Muscle layer of duodenum (tissue), 2 donors: ENCODE results near the gene DDX43.

ENCODE experiments used
- H3K27ac ChIP-seq: one replicate; pipeline ENCODE4 v1.7.0; 2013; ENCODE audit warnings: mild to moderate bottlenecking, low read length
- H3K27me3 ChIP-seq: one replicate; pipeline ENCODE4 v1.7.0; 2013; ENCODE audit warnings: low read depth, mild to moderate bottlenecking, control low read depth, low read length
- H3K36me3 ChIP-seq, 2 donors: one replicate each; pipeline ENCODE4 v1.7.0; 2013; ENCODE audit warnings: low read length in 2 of 2, control low read depth in 1 of 2, mild to moderate bottlenecking in 1 of 2; ENCODE audit not compliant: insufficient read depth in 2 of 2, control insufficient read depth in 1 of 2
- H3K4me1 ChIP-seq, 2 donors: one replicate each; pipeline ENCODE4 v1.7.0; 2013; ENCODE audit warnings: low read length in 2 of 2, mild to moderate bottlenecking in 2 of 2, control low read depth in 1 of 2, moderate library complexity in 1 of 2; ENCODE audit not compliant: insufficient read depth in 2 of 2, control insufficient read depth in 1 of 2
- H3K4me3 ChIP-seq, 2 donors: one replicate each; pipeline ENCODE4 v1.7.0; 2013; ENCODE audit warnings: low read length in 2 of 2, low read depth in 1 of 2, mild to moderate bottlenecking in 1 of 2
- H3K9me3 ChIP-seq, 2 donors: one replicate each; pipeline ENCODE4 v1.7.0; 2013; ENCODE audit warnings: low read length in 2 of 2, control low read depth in 1 of 2, mild to moderate bottlenecking in 1 of 2; ENCODE audit not compliant: control insufficient read depth in 1 of 2
- donor health status: healthy.

DDX43 gene

GRCh38 chr6:73394577-73395354, at the start of gene DDX43:
TSS of gene DDX43 (plus strand) at chr6:73394828. CDS start at chr6:73394906, 78 bp downstream.
- Histone ChIP-seq H3K27ac (no peak within 1 kb of the TSS), H3K36me3 (no peaks in the 10 kb centered on the region), H3K4me1 (no peaks in the 10 kb centered on the region), H3K4me3 (peak within 1 kb of the TSS in 1 of 2 donors; percentile 38), H3K9me3 (no peaks in the 10 kb centered on the region), H3K27me3 (no peaks in the 10 kb centered on the region)

- no peaks in the 10 kb centered on the region for H3K4me1 ChIP-seq
- no peak overlapping the region for H3K4me3 ChIP-seq
- no peak overlapping the region for H3K27ac ChIP-seq
- H3K27me3 ChIP-seq, result no peaks in the 10 kb centered on the region
- no peaks in the 10 kb centered on the region for H3K9me3 ChIP-seq
- H3K36me3 ChIP-seq, result no peaks in the 10 kb centered on the region
These were observed 46.0 kb upstream of the DDX43 start for GRCh38 chr6:73348550-73349204.

- no peak overlapping the region for H3K4me3 ChIP-seq
- no peaks in the 10 kb centered on the region for H3K36me3 ChIP-seq
- H3K27me3 ChIP-seq, result no peaks in the 10 kb centered on the region
- H3K4me1 ChIP-seq, result no peaks in the 10 kb centered on the region
- H3K27ac ChIP-seq, result no peak overlapping the region
- H3K9me3 ChIP-seq, result no peaks in the 10 kb centered on the region
These were observed 45.3 kb upstream of the DDX43 start for GRCh38 chr6:73349311-73349710.

GRCh38 chr6:73353636-73354593, 40.7 kb upstream of the DDX43 start, which contains the start of gene DPPA5:
TSS of gene DPPA5 (minus strand) at chr6:73354276. CDS start at chr6:73354225, 51 bp downstream.
- no peak within 1 kb of the TSS for H3K4me3 ChIP-seq
- H3K9me3 ChIP-seq, result no peaks in the 10 kb centered on the region
- no peaks in the 10 kb centered on the region for H3K36me3 ChIP-seq
- H3K27ac ChIP-seq, result no peak within 1 kb of the TSS
- H3K4me1 ChIP-seq, result no peaks in the 10 kb centered on the region
- H3K27me3 ChIP-seq, result no peaks in the 10 kb centered on the region

- H3K4me3 ChIP-seq, result no peak within 1 kb of the TSS
- H3K9me3 ChIP-seq, result no peaks in the 10 kb centered on the region
- H3K36me3 ChIP-seq, result no peaks in the 10 kb centered on the region
- H3K27ac ChIP-seq, result no peak within 1 kb of the TSS
- no peaks in the 10 kb centered on the region for H3K4me1 ChIP-seq
- no peaks in the 10 kb centered on the region for H3K27me3 ChIP-seq
These were observed 32.3 kb upstream of the DDX43 start, which contains the start of gene KHDC3L for GRCh38 chr6:73362358-73362757. TSS of gene KHDC3L (plus strand) at chr6:73362658. CDS start at chr6:73362730, 72 bp downstream.

GRCh38 chr6:73362869-73363536, 31.6 kb upstream of the DDX43 start:
- H3K27me3 ChIP-seq, result no peaks in the 10 kb centered on the region
- H3K36me3 ChIP-seq, result no peaks in the 10 kb centered on the region
- H3K9me3 ChIP-seq, result no peaks in the 10 kb centered on the region
- H3K27ac ChIP-seq, result no peak overlapping the region
- no peak overlapping the region for H3K4me3 ChIP-seq
- no peaks in the 10 kb centered on the region for H3K4me1 ChIP-seq

- no peak overlapping the region for H3K27ac ChIP-seq
- no peaks in the 10 kb centered on the region for H3K36me3 ChIP-seq
- H3K4me3 ChIP-seq, result no peak overlapping the region
- no peaks in the 10 kb centered on the region for H3K9me3 ChIP-seq
- H3K27me3 ChIP-seq, result no peaks in the 10 kb centered on the region
- H3K4me1 ChIP-seq, result no peaks in the 10 kb centered on the region
These were observed 31.1 kb upstream of the DDX43 start for GRCh38 chr6:73363537-73363875.

GRCh38 chr6:73364121-73364520, 30.5 kb upstream of the DDX43 start:
- Histone ChIP-seq H3K36me3 (no peaks in the 10 kb centered on the region), H3K4me1 (no peaks in the 10 kb centered on the region), H3K27me3 (no peaks in the 10 kb centered on the region), H3K27ac (no peak overlapping the region), H3K9me3 (no peaks in the 10 kb centered on the region), H3K4me3 (no peak overlapping the region)

- Histone ChIP-seq H3K9me3 (no peaks in the 10 kb centered on the region), H3K36me3 (no peaks in the 10 kb centered on the region), H3K27ac (no peak overlapping the region), H3K4me1 (no peaks in the 10 kb centered on the region), H3K27me3 (no peaks in the 10 kb centered on the region), H3K4me3 (no peak overlapping the region)
These were observed 30.1 kb upstream of the DDX43 start for GRCh38 chr6:73364549-73364948.

- peaks cover 0 to 10% of the 10 kb centered on the region in 2 donors for H3K9me3 ChIP-seq
- no peaks in the 10 kb centered on the region for H3K36me3 ChIP-seq
- no peak overlapping the region for H3K4me3 ChIP-seq
- H3K27ac ChIP-seq, result no peak overlapping the region
- H3K27me3 ChIP-seq, result no peaks in the 10 kb centered on the region
- H3K4me1 ChIP-seq, result no peaks in the 10 kb centered on the region
These were observed 26.8 kb upstream of the DDX43 start for GRCh38 chr6:73367761-73368355.
